Stimulated activated CD8-positive, alpha-beta memory T cell treated with anti-CD3 and anti-CD28 coated beads, Interleukin-12 subunit alpha, Interleukin-12 subunit beta, amount 100 ng/mL, for 24 hours (primary cell): ENCODE results near the gene CSTPP1.
A peak's percentile ranks its signal among the peaks of the same experiment; 100 is the strongest.

Source experiments
- DNase-seq: peaks from one replicate; pipeline ENCODE4 v3.0.0-alpha.2; 2020; ENCODE audit errors: extremely low read depth

Gene CSTPP1

GRCh38 chr11:46936138-46937110 is at the start of gene CSTPP1:
Gene CSTPP1 (plus strand): TSS chr11:46936761. CDS start chr11:46936806, 45 bp downstream.
- DNase-seq = peak; percentile 88

GRCh38 chr11:46888636-46889035 is 47.9 kb upstream of the CSTPP1 start:
- no peak for DNase-seq

GRCh38 chr11:46889251-46889650 is 47.3 kb upstream of the CSTPP1 start:
- no peak for DNase-seq

- peak; percentile 9 for DNase-seq
These were observed 46.7 kb upstream of the CSTPP1 start for GRCh38 chr11:46889689-46890475.

- no peak for DNase-seq
These were observed 45.9 kb upstream of the CSTPP1 start for GRCh38 chr11:46890665-46891064.

- DNase-seq = no peak
These were observed 44.5 kb upstream of the CSTPP1 start for GRCh38 chr11:46892109-46892508.

GRCh38 chr11:46892838-46893237 is 43.7 kb upstream of the CSTPP1 start:
- DNase-seq = no peak

- no peak for DNase-seq
These were observed 42.1 kb upstream of the CSTPP1 start for GRCh38 chr11:46894506-46894905.

GRCh38 chr11:46894961-46895360 is 41.6 kb upstream of the CSTPP1 start:
- DNase-seq = no peak

- DNase-seq = no peak
These were observed 40.7 kb upstream of the CSTPP1 start for GRCh38 chr11:46895821-46896220.

- no peak for DNase-seq
These were observed 39.7 kb upstream of the CSTPP1 start for GRCh38 chr11:46896719-46897406.

GRCh38 chr11:46898396-46899095 is 38.0 kb upstream of the CSTPP1 start:
- DNase-seq = no peak

GRCh38 chr11:46899501-46900025 is 37.0 kb upstream of the CSTPP1 start:
- DNase-seq = no peak

- no peak for DNase-seq
These were observed 36.3 kb upstream of the CSTPP1 start for GRCh38 chr11:46900091-46900746.

- no peak for DNase-seq
These were observed 35.4 kb upstream of the CSTPP1 start for GRCh38 chr11:46901156-46901555.

- DNase-seq = no peak
These were observed 33.9 kb upstream of the CSTPP1 start for GRCh38 chr11:46902694-46903093.

GRCh38 chr11:46903846-46904245 is 32.7 kb upstream of the CSTPP1 start:
- DNase-seq = no peak

- no peak for DNase-seq
These were observed 30.8 kb upstream of the CSTPP1 start for GRCh38 chr11:46905806-46906205.

- no peak for DNase-seq
These were observed 29.9 kb upstream of the CSTPP1 start for GRCh38 chr11:46906609-46907041.

- DNase-seq = no peak
These were observed 29.0 kb upstream of the CSTPP1 start for GRCh38 chr11:46907606-46908005.
